ENCODE results near the gene FAM3C. TPM values are rescaled to one million over a fixed set of nuclear protein-coding genes. Genes with fewer than 3 reads are reported as not detected.

FAM3C gene
- total and polyA plus RNA-seq, 2 of the 8 experiments (the other 6 are each of a cell fraction or from before 2014, with no cell fraction given) = 27.0 to 77.7 TPM

- Histone ChIP-seq H3K27me3 (replicated peaks in 1 of 4; ENCODE audit: control insufficient read depth in 3 of 4, extremely low read depth in 1 of 4, insufficient read depth in 3 of 4, low read length in 3 of 4) (no peaks in the 10 kb centered on the region), H4K5ac (ENCODE audit: insufficient read length, low read depth, low read length) (no peak overlapping the region), H4K8ac (ENCODE audit: extremely low read depth, insufficient read depth, low read length) (no peak overlapping the region), H2BK15ac (ENCODE audit: low read length) (no peak overlapping the region), H2AFZ (ENCODE audit: low read length) (no peak overlapping the region), H3K4me1 (replicated peaks in 1 of 4; ENCODE audit: control insufficient read depth in 3 of 4, insufficient read depth in 4 of 4, low read length in 3 of 4) (no peaks in the 10 kb centered on the region), H3K18ac (ENCODE audit: extremely low read depth, low read length) (no peak overlapping the region), H3K36me3 (ENCODE audit: control insufficient read depth in 2 of 4, insufficient read depth in 4 of 4, low read length in 3 of 4) (no peaks in the 10 kb centered on the region; a peak in 1 of 8 replicates), H4K20me1 (replicated peaks in 1 of 2; ENCODE audit: control insufficient read depth in 1 of 2, insufficient read depth in 2 of 2, low read length in 2 of 2) (no peaks in the 10 kb centered on the region), H3K4me2 (ENCODE audit: insufficient read depth in 1 of 2, low read depth in 2 of 2, low read length in 2 of 2) (no peak overlapping the region), H3K9me3 (ENCODE audit: insufficient read depth in 2 of 2, low read depth in 1 of 2, low read length in 1 of 2) (no peaks in the 10 kb centered on the region), H2BK5ac (ENCODE audit: low read depth, low read length) (no peak overlapping the region), H2AK5ac (ENCODE audit: low read depth, low read length) (no peak overlapping the region), H4K91ac (replicated peaks; ENCODE audit: insufficient read length, low read length) (no peak overlapping the region), H3K9ac (replicated peaks in 1 of 4; ENCODE audit: extremely low read depth in 1 of 4, low read depth in 3 of 4, low read length in 3 of 4) (no peak overlapping the region), H3K79me2 (ENCODE audit: control insufficient read depth in 1 of 2, insufficient read depth in 2 of 2, low read length in 2 of 2) (no peaks in the 10 kb centered on the region), H3K4ac (replicated peaks; ENCODE audit: insufficient read length, low read depth, low read length) (no peak overlapping the region), H3K4me3 (ENCODE audit: extremely low read depth in 1 of 4, insufficient read depth in 2 of 4, low read depth in 3 of 4, low read length in 4 of 4) (no peak overlapping the region), H3K23me2 (ENCODE audit: low read depth, low read length) (no peaks in the 10 kb centered on the region), H3K56ac (replicated peaks; ENCODE audit: insufficient read length, low read depth, low read length) (no peak overlapping the region), H3K23ac (ENCODE audit: insufficient read length) (no peak overlapping the region), H2BK120ac (replicated peaks; ENCODE audit: low read depth, low read length) (no peak overlapping the region), H2BK12ac (ENCODE audit: low read depth, low read length) (no peak overlapping the region), H3K79me1 (ENCODE audit: low read depth, low read length) (no peaks in the 10 kb centered on the region), H3K14ac (ENCODE audit: insufficient read length) (no peak overlapping the region), H3K27ac (ENCODE audit: low read depth, low read length) (no peak overlapping the region), H2BK20ac (ENCODE audit: low read length) (no peak overlapping the region)
- ChIA-PET CTCF (ENCODE audit: partially characterized antibody) (interaction anchor here (0.5 to 0.6 kb wide), 2 partner anchors 9 to 149 kb away, joined by 3 to 4 read pairs; no protein-coding TSS in a partner anchor), POLR2A (ENCODE audit: partially characterized antibody) (interaction anchor here (1.0 kb wide), 1 partner anchor 19 kb away, joined by 3 read pairs; no protein-coding TSS in a partner anchor)
- DNase-seq (ENCODE audit: low read depth in 1 of 2, low spot score in 2 of 2) (no peak), FAIRE-seq (no peak)
- WGBS, 2 experiments (ENCODE audit: extremely low coverage in 1 of 2, insufficient coverage in 1 of 2, insufficient read length in 1 of 2, insufficient replicate concordance in 2 of 2, low coverage in 1 of 2, low lambda C conversion rate in 2 of 2, missing lambda C conversion rate in 1 of 2) = 95% methylated on average over 4 of the region's 4 CpGs; no CpG with 5 or more reads in 1 of the 2 experiments
- TF ChIP-seq JUND (IDR thresholded peaks at IDR 0.05; ENCODE audit: low read length) (no peak), YY1 (IDR thresholded peaks at IDR 0.05; ENCODE audit: low read depth, low read length) (no peak), SAP30 (IDR thresholded peaks at IDR 0.05; ENCODE audit: insufficient read depth, insufficient replicate concordance, low read length) (no peak), TAF7 (optimal IDR thresholded peaks at IDR 0.05; ENCODE audit: borderline replicate concordance, low read depth, low read length) (no peak), SIRT6 (IDR thresholded peaks at IDR 0.05; ENCODE audit: low read length) (no peak), TCF12 (IDR thresholded peaks at IDR 0.05; ENCODE audit: low read depth, low read length) (no peak), ATF3 (IDR thresholded peaks at IDR 0.05; ENCODE audit: insufficient read depth, low read depth, low read length) (no peak), POLR2AphosphoS5 (IDR thresholded peaks at IDR 0.05; ENCODE audit: low read depth, low read length) (no peak), CHD1 (IDR thresholded peaks at IDR 0.05; ENCODE audit: low read depth, low read length) (no peak), ATF2 (IDR thresholded peaks at IDR 0.05; ENCODE audit: low read length) (no peak), RFX5 (IDR thresholded peaks at IDR 0.05; ENCODE audit: borderline replicate concordance, low read depth, low read length) (no peak), POLR2A (IDR thresholded peaks at IDR 0.05; ENCODE audit: control extremely low read depth in 1 of 2, low read depth in 2 of 2, low read length in 2 of 2) (no peak)
These were observed 89.0 kb downstream of the FAM3C start for GRCh38 chr7:121307021-121307574.
